GM19328 (cell line): ENCODE data around the gene FOLR3.
"Not testable (repeated sequence)": the region's sequence is repeated elsewhere in the genome, so short reads cannot be mapped to it uniquely, and the experiment has no call there.

Source experiments
- ATAC-seq: cut with Tn5 transposase; IDR thresholded peaks from one replicate; pipeline ENCODE4 v1.9.1; 2021; ENCODE audit warnings: mild to moderate bottlenecking, moderate library complexity; ENCODE audit not compliant: unreplicated experiment

Gene FOLR3

DNA sequence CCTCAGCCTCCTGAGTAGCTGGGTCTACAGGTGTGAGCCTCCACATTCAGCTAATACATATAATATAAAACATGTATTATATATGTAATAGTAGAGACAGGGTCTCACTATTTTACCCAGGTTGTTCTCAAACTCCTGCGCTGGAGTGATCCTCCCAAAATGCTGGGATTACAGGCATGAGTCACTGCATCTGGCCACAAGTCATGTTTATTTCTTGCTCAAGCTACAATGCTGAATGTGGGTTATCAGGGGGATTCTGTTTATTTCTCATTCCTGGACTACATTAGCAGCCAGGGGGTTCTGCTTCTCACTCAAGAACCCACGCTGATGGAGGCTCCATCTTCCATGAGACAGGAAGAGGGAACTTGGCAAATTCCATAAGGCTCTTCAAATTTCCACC is 24.8 kb downstream of the FOLR3 start:
- no peak for ATAC-seq

DNA sequence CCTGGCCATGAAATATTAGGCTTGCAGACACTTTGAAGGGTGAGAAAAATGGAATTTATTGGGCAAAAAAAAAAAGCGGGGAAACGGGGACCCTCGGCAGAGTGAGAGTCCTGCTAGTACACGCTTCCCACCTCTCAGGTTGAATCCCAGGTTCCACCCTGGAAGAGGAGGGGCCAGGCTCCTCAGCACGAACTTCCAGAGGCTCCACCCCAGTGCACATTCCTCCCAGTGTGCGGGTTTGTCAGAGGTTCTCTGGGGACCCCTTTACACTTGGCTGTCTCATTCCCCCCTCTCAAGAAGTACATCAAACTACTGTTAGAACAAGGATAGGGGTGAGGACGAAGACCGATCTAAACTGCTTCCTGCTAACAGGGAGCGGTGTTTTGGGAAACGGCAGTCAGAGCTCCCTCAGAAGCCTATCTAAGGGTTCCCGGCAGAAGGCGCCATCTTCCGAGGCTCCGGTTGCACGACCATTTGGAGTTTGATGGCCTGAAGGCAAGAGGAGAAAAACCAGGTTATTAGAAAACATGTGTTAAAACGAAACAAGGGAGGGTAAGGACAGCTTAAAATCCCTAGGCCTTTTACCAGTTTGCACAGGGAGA is 27.5 kb downstream of the FOLR3 start:
- no peak for ATAC-seq

DNA sequence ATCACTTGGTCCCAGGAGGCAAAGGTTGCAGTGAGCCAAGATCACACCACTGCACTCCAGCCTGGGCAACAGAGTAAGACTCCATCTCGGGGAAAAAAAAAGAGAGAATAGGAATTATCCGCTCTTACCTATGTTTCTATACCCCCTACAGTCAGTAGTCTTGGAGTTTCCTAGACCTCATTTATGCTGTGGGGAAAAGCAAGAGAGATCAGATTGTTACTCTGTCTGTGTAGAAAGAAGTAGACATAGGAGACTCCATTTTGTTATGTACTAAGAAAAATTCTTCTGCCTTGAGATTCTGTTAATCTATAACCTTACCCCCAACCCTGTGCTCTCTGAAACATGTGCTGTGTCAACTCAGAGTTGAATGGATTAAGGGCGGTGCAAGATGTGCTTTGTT is 28.7 kb downstream of the FOLR3 start:
- ATAC-seq: not testable (repeated sequence)

- not testable (repeated sequence) for ATAC-seq
Observed at GRCh38 chr11:72169046-72169555, 33.6 kb downstream of the FOLR3 start.

DNA sequence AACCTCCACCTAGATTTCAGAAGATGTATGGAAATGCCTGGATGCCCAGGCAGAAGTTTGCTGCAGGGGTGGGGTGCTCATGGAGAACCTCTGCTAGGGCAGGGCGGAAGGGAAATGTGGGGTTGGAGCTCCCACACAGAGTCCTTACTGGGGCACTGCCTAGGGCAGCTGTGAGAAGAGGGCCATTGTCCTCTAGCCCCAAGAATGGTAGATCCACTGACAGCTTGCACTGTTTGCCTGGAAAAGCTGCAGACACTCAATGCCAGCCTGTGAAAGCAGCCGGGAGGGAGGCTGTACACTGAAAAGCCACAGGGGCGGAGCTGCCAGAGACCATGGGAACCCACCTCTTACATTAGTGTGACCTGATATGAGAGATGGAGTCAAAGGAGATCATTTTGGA is 34.2 kb downstream of the FOLR3 start:
- ATAC-seq: not testable (repeated sequence)

DNA sequence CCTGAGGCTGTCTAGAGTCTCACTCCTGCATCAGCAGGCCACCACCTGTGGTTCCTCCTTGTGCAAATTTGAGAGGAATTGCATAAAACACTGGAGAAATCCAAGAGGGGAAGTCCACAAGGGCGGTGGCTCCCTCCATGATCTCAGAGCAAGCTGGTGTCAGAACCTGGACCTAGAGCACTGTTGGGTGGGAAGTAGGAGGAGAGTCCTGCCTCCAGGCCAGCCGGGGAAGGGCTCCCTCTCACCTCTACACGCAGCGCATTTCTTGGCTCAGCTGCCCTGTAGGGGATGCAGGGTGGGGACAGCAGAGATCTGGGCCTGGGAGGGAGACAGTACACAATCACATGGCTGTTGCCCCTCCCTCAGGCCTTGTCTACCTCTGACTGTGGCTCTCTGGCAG is 36.5 kb downstream of the FOLR3 start:
- ATAC-seq: not testable (repeated sequence)

DNA sequence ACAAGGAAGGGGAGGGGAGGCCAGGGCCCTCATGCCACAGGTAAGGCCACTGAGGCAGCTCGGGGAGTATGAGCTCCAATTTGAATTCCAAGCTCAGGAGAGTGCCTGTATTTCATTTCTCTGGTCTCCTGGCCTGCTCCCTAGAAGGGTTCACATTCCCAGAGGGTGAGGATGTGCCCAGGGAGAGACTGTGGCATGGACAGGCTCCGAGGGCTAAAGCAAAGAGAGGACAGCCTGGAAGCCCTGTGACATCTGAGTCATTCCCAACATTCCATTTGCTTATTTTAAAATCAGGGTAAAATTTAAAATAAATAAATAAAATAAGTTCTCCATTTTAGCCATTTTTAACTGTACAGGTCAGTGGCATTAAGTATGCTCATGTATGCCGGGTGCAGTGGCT is 37.8 kb downstream of the FOLR3 start:
- no peak for ATAC-seq

GRCh38 chr11:72174302-72175070 is 39.0 kb downstream of the FOLR3 start:
- ATAC-seq: no peak

DNA sequence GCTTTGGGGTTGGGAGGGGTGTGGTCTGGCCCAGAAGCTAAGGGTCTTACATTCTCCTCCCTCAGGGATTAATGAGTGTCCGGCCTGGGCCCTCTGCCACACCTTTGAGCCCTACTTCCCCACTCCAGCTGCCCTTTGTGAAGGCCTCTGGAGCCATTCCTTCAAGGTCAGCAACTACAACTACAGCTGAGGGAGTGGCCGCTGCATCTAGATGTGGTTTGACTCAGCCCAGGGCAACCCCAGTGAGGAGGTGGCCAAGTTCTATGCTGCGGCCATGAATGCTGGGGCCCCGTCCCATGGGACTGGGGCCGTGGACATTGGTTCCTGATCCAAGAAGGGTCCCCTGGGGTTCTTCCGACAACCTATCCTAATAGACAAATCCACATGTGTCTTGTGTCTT is 42.1 kb downstream of the FOLR3 start:
- no peak for ATAC-seq

- no peak for ATAC-seq
Observed at GRCh38 chr11:72179049-72179803, 43.7 kb downstream of the FOLR3 start.

DNA sequence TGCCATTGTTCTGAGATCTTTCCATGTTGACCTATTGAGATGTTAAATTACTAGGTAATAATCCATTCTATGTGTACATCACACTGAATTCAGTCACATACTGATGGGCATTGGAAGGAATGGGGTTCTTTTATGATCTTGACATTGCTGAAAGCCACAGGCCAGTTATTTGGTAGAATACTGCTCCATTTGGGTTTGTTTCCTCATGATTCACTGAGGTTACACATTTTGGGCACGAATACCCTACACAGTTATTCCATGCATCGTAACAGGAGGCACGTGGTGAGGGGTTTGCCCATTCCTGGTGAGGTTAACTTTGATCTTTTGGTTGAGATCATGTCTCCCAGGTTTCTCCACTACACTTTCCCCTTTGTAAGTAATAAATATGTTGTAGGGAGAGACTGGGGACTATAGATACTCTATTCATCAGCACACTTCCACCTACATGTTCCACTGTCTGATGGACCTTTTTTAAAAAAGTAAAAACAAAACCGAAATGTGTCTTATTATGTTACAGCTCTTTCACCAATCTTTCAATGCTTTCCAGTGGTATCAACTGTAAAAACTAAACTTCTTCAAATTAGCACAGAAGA is 44.4 kb downstream of the FOLR3 start:
- no peak for ATAC-seq

- not testable (repeated sequence) for ATAC-seq
Observed at GRCh38 chr11:72180892-72181552, 45.5 kb downstream of the FOLR3 start.

- not testable (repeated sequence) for ATAC-seq
Observed at GRCh38 chr11:72181553-72181958, 46.0 kb downstream of the FOLR3 start.

DNA sequence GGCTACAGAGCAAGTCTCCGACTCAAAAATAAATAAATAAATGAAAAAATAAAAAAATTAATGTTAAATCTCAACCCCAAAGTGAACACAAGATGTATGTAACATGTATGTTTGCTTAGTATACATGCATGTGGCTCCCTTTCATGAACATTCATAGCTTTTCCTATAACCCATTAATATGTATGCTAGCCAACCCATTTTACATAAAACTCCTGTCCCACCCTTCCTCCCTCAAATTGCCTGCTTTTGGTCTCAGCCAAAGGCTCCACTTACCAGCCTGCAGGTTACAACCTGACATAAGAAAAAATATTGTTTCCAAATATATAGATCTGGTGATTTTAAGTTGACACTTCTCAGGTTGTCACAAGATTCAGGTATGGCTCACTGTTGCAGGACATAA is 52.7 kb downstream of the FOLR3 start:
- ATAC-seq: no peak
